Measurements from ENCODE around the gene SVOPL. TPM values are rescaled to one million over a fixed set of nuclear protein-coding genes. Genes with fewer than 3 reads are reported as not detected.

SVOPL gene
- total RNA-seq, 1 donor, result not detected

GRCh38 chr7:138726288-138726687, 25.1 kb upstream of the SVOPL start:
- TF ChIP-seq CTCF (IDR thresholded peaks at IDR 0.05; ENCODE audit: insufficient read depth, low read depth, low read length), result no peak
- DNase-seq (ENCODE audit: low read depth), result no peak

DNA sequence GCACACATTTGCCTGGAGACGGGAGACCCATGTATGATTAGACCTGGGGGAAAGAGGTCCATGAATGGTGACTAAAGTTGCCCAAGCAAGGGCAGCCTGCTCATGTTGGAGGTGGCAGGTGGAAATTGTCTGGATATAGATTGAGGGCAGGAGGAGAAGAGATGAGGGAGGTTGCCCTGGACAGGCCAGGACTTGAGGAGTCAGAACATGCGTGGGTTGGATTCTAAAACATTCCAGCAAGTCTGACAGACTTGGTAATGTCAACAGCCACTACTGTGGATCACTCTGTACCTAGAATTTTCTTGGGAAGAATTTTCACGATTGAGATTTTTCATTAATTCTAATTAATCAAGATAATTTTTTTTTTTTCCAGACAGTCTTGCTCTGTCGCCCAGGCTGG, 19.1 kb upstream of the SVOPL start:
- TF ChIP-seq CTCF (IDR thresholded peaks at IDR 0.05; ENCODE audit: insufficient read depth, low read depth, low read length), result no peak
- DNase-seq (ENCODE audit: low read depth), result no peak
- H3K4me3 ChIP-seq (ENCODE audit: low read depth, low read length), result no peak overlapping the region

More at GRCh38 chr7:138726288-138726687, 25.1 kb upstream of the SVOPL start:
- no peak overlapping the region for H3K4me3 ChIP-seq (ENCODE audit: low read depth, low read length)

DNA sequence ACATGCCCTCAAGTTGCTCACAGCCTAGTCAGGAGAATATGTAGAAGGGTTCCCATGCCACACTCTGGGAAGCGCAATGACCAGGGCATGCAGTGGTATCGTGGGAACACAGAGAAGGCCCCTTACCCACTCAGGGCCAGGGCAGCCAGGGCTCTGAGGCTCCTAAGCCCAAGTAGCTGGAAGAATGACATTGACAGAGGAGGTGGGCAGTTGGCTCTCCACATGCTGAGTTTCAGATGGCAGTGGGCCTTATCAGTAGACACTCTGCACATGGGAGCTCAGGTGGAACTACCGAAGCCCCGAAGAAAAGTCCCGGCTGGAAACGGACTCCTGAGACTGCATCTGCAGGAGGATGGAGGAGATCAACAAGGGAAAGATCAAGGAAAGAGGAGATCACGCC, 15.7 kb upstream of the SVOPL start:
- TF ChIP-seq CTCF (IDR thresholded peaks at IDR 0.05; ENCODE audit: insufficient read depth, low read depth, low read length), result no peak
- no peak for DNase-seq (ENCODE audit: low read depth)
- no peak overlapping the region for H3K4me3 ChIP-seq (ENCODE audit: low read depth, low read length)

DNA sequence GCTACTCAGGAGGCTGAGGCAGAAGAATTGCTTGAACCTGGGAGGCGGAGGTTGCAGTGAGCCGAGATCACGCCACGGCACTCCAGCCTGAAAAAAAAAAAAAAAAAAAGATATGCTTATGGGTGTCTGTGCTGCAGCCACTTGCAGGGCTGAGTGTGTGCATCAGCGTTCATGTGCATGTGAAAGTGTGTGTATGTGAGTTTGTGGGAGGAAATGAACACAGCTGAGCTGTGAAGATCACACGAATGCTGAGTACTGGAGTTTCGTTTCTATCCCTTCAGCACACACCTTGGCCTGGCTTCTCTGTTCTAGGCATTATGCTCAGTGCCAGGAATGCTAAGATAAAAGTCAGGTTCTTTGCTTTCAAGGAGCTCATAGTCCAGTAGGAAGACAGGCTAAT, 12.0 kb upstream of the SVOPL start:
- H3K4me3 ChIP-seq (ENCODE audit: low read depth, low read length), result no peak overlapping the region
- DNase-seq (ENCODE audit: low read depth), result no peak
- TF ChIP-seq CTCF (IDR thresholded peaks at IDR 0.05; ENCODE audit: insufficient read depth, low read depth, low read length), result no peak

DNA sequence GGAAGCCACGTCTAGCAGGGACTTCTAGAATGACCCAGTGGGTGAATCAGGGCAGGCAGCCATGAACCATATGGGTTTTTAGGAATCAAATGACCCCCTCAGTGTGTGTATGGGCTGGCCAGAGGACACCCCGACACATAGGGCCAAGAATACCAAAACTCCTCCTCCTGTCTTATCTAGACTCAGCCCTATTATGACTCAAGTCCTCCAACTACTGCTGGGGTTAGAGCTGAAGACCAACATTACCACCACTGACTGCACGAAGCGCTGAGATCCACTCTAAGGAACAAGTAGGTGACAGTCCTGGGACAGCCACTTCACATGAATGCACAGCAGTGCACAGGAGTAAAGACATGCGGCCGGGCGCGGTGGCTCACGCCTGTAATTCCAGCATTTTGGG, 11.5 kb upstream of the SVOPL start:
- no peak for DNase-seq (ENCODE audit: low read depth)
- no peak overlapping the region for H3K4me3 ChIP-seq (ENCODE audit: low read depth, low read length)
- TF ChIP-seq CTCF (IDR thresholded peaks at IDR 0.05; ENCODE audit: insufficient read depth, low read depth, low read length), result no peak

DNA sequence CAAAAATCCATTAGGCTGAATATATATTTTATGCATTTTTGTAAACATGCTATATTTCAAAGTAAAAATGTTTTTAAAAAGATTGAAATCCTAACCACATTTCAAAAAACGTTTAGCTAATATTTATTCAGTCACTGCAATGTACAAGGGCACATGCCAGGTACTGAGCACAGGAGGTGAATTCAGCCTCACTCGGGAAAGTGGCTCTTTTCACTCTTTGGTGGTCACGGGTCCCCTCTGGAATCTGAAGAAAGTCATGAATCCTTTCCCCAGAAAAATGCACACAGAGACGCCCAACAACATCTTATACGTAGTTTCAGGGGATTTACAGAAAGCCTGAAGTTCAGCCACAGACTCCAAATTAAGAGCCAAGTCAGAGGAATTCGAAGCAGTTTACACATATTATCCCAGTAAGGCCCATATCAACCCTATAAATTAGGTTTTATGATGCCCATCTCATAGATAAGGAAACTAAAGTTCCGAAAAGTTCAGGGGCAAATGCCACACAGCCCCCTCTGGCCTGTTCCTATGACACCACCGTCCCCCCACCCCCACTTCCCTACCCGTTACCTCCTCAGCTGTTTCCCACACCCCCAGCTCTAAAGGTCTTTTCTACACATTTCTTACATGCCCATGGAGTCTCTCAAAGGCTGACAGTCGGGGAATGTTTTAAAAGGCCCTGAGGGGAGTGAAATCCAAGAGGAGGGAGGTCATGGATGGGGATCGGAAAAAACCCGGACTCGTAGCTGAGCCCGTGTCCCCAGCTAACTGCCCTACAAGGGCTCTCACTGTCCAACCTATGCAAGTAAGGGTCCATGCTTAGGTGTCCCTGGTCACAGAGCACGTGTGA, 9.6 kb upstream of the SVOPL start:
- TF ChIP-seq CTCF (IDR thresholded peaks at IDR 0.05; ENCODE audit: insufficient read depth, low read depth, low read length), result no peak
- DNase-seq (ENCODE audit: low read depth), result peak; percentile 41
- H3K4me3 ChIP-seq (ENCODE audit: low read depth, low read length), result no peak overlapping the region

GRCh38 chr7:138705167-138705566, 4.0 kb upstream of the SVOPL start:
- TF ChIP-seq CTCF (IDR thresholded peaks at IDR 0.05; ENCODE audit: insufficient read depth, low read depth, low read length), result no peak
- H3K4me3 ChIP-seq (ENCODE audit: low read depth, low read length), result no peak overlapping the region
- no peak for DNase-seq (ENCODE audit: low read depth)

All from fibroblast of villous mesenchyme (primary cell).